ENCODE results near the gene MCF2L2.
"Not testable (repeated sequence)": the region's sequence is repeated elsewhere in the genome, so short reads cannot be mapped to it uniquely, and the experiment has no call there.

MCF2L2 gene

DNA sequence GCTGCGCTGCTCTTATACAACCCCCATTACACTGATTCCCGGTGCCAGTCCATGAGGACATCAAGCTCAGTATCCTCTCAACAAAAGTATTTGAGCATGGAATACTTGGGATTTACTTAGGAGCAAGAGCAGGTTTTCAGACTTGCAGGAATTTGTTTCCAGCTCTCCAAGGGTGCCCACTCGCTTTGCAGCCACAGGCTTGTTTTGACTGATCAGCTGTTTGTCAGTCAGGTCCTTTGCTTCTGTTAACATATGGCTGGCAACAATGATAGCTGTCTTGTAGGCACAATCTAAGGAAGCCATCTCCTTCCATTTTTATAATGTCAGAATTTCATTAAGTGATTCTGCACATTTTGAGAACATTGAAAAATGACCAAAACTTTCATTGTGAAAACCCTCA is 38.2 kb upstream of the MCF2L2 start:
- H3K27me3 ChIP-seq = no peaks in the 10 kb centered on the region
- H3K27ac ChIP-seq = no peak overlapping the region
- no peak overlapping the region for H3K4me2 ChIP-seq
- H3K9ac ChIP-seq = no peak overlapping the region
- H3K4me3 ChIP-seq = no peak overlapping the region
- no peaks in the 10 kb centered on the region for H3K36me3 ChIP-seq
- H3K9me3 ChIP-seq (replicated peaks in 1 of 11) = no peaks in the 10 kb centered on the region
- H3K4me1 ChIP-seq = peaks cover 8 to 24% (median 18%) of the 10 kb centered on the region in 10 experiments
- TF ChIP-seq Cebpa-rat (IDR thresholded peaks at IDR 0.05) = no peak
- no peaks in the 10 kb centered on the region for H4K20me1 ChIP-seq

GRCh38 chr3:183465710-183466109 is 37.3 kb upstream of the MCF2L2 start:
- H3K27me3 ChIP-seq; H3K36me3 ChIP-seq; H3K9ac ChIP-seq; H3K9me3 ChIP-seq (replicated peaks in 1 of 11); H3K4me2 ChIP-seq; H3K27ac ChIP-seq; H3K4me3 ChIP-seq; H4K20me1 ChIP-seq: not testable (repeated sequence)
- peaks cover 12 to 27% (median 21%) of the 10 kb centered on the region in 10 experiments for H3K4me1 ChIP-seq

GRCh38 chr3:183464480-183464879 is 36.1 kb upstream of the MCF2L2 start:
- Histone ChIP-seq H3K9me3 (replicated peaks in 1 of 11) (peaks cover 11 to 15% (median 13%) of the 10 kb centered on the region in 11 experiments; a peak in 19 of 22 replicates), H3K27me3 (no peaks in the 10 kb centered on the region), H3K4me2 (no peak overlapping the region), H3K36me3 (no peaks in the 10 kb centered on the region), H3K4me3 (no peak overlapping the region), H3K27ac (no peak overlapping the region), H3K9ac (no peak overlapping the region), H4K20me1 (no peaks in the 10 kb centered on the region), H3K4me1 (peaks cover 8 to 23% (median 16%) of the 10 kb centered on the region in 10 experiments)
- TF ChIP-seq Cebpa-rat (IDR thresholded peaks at IDR 0.05) = no peak

DNA sequence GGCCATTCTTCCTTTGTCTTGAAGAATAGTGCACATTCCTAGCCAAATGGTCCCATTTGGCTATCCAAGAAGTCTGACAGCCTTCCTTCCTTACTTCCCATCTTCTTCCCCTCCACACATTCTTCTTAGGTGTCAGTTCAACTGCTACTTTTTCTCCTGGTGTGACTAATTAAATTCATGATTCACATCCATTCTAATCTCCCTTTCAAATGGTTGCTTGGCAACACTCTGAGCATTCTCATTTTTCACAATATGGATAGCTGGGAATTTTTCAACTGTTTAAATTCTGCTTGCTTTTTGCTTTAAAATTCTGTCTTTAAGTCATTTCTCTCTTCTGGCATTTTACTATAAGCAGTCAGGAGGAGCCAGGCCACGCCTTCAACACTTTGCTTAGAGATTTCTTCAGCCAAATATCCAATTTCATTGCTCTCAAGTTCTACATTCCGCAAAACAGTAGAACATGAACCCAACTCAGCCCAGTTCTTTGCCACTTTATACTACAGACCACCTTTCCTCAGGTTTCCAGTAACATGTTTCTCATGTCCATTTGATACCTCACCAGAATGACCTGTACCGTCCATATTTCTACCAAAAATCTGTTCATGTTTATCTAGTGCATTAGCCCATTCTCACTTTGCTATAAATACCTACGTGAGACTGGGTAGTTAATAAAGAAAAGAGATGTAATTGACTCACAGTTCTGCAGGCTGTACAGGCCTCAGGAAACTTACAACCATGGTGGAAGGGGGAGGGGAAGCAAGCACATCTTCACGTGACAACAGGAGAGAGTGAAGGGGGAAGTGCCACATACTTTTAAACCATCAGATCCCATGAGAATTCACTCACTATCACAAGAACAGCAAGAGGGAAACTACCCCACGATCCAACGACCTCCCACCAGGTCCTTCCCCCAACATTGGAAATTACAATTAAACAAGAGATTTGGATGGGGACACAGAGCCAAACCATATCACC is 31.9 kb upstream of the MCF2L2 start:
- TF ChIP-seq Cebpa-rat (IDR thresholded peaks at IDR 0.05) = no peak
- Histone ChIP-seq H3K4me2 (peak overlapping the region; percentile 10 to 46 (median 30); a peak in 16 of 22 replicates), H3K4me3 (no peak overlapping the region), H4K20me1 (no peaks in the 10 kb centered on the region), H3K9me3 (replicated peaks in 1 of 11) (peaks cover 11 to 19% (median 14%) of the 10 kb centered on the region in 11 experiments; a peak in 19 of 22 replicates), H3K27ac (no peak overlapping the region), H3K4me1 (peaks cover 5 to 9% (median 7%) of the 10 kb centered on the region in 10 experiments; a peak in 16 of 20 replicates), H3K9ac (no peak overlapping the region), H3K27me3 (no peaks in the 10 kb centered on the region), H3K36me3 (peaks cover under 1 to 15% (median 7%) of the 10 kb centered on the region in 11 experiments; a peak in 15 of 22 replicates)

- H3K27me3 ChIP-seq = no peaks in the 10 kb centered on the region
- H3K9me3 ChIP-seq (replicated peaks in 1 of 11) = peaks cover 5 to 10% (median 6%) of the 10 kb centered on the region in 11 experiments; a peak in 19 of 22 replicates
- peaks cover 0 to 1% (median 0%) of the 10 kb centered on the region in 10 experiments; a peak in 3 of 20 replicates for H3K4me1 ChIP-seq
- peaks cover 28 to 52% (median 40%) of the 10 kb centered on the region in 11 experiments for H3K36me3 ChIP-seq
- no peak overlapping the region for H3K9ac ChIP-seq
- H3K27ac ChIP-seq = no peak overlapping the region
- no peak overlapping the region for H3K4me3 ChIP-seq
- no peak overlapping the region for H3K4me2 ChIP-seq
- no peak for TF ChIP-seq Cebpa-rat (IDR thresholded peaks at IDR 0.05)
- H4K20me1 ChIP-seq = no peaks in the 10 kb centered on the region
Measured at GRCh38 chr3:183455089-183455488, 26.7 kb upstream of the MCF2L2 start.

DNA sequence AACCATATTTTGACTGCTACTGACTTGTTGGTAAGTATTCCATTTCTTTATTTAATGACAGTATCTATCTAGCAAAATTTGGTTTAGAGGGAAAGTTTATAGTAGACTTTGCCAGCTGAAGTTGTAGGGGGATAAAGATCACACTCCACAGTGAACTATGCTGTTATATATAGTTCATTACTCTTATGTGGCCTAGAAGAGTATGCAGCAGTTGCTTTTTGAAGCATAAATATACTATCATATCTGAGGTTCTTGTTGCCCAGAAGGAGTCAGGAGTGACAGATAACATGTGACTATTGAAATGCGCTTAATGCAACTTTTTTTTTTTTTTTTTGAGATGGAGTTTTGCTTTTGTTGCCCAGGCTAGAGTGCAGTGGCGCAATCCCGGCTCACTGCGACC is 25.6 kb upstream of the MCF2L2 start:
- peaks cover 28 to 52% (median 40%) of the 10 kb centered on the region in 11 experiments for H3K36me3 ChIP-seq
- no peak overlapping the region for H3K4me2 ChIP-seq
- H3K27me3 ChIP-seq = no peaks in the 10 kb centered on the region
- H3K9me3 ChIP-seq (replicated peaks in 1 of 11) = no peaks in the 10 kb centered on the region
- no peak overlapping the region for H3K9ac ChIP-seq
- no peaks in the 10 kb centered on the region; a peak in 1 of 22 replicates for H4K20me1 ChIP-seq
- peaks cover 6 to 12% (median 9%) of the 10 kb centered on the region in 10 experiments; a peak in 16 of 20 replicates for H3K4me1 ChIP-seq
- H3K27ac ChIP-seq = no peak overlapping the region
- TF ChIP-seq Cebpa-rat (IDR thresholded peaks at IDR 0.05) = no peak
- H3K4me3 ChIP-seq = no peak overlapping the region

GRCh38 chr3:183449791-183450190 is 21.4 kb upstream of the MCF2L2 start:
- Histone ChIP-seq H3K27me3 (no peaks in the 10 kb centered on the region), H3K9ac (peak overlapping the region in 1 of 11 experiments; percentile 2; a peak in 1 of 22 replicates), H4K20me1 (no peaks in the 10 kb centered on the region; a peak in 1 of 22 replicates), H3K4me3 (no peak overlapping the region), H3K4me2 (peak overlapping the region in 9 of 11 experiments; percentile 28 to 88 (median 83); a peak in 14 of 22 replicates), H3K36me3 (peaks cover 21 to 32% (median 28%) of the 10 kb centered on the region in 11 experiments), H3K9me3 (replicated peaks in 1 of 11) (peaks cover 0 to 5% (median 1%) of the 10 kb centered on the region in 11 experiments; a peak in 12 of 22 replicates), H3K27ac (no peak overlapping the region), H3K4me1 (peaks cover 11 to 31% (median 21%) of the 10 kb centered on the region in 10 experiments)
- no peak for TF ChIP-seq Cebpa-rat (IDR thresholded peaks at IDR 0.05)

- peak overlapping the region in 1 of 11 experiments; percentile 2; a peak in 1 of 22 replicates for H3K9ac ChIP-seq
- H3K36me3 ChIP-seq = peaks cover 18 to 28% (median 24%) of the 10 kb centered on the region in 11 experiments; a peak in 21 of 22 replicates
- H3K4me3 ChIP-seq = no peak overlapping the region
- TF ChIP-seq Cebpa-rat (IDR thresholded peaks at IDR 0.05) = no peak
- peaks cover 11 to 31% (median 21%) of the 10 kb centered on the region in 10 experiments for H3K4me1 ChIP-seq
- peaks cover 3 to 9% (median 5%) of the 10 kb centered on the region in 11 experiments; a peak in 18 of 22 replicates for H3K9me3 ChIP-seq (replicated peaks in 1 of 11)
- H3K27me3 ChIP-seq = no peaks in the 10 kb centered on the region
- H3K27ac ChIP-seq = no peak overlapping the region
- H3K4me2 ChIP-seq = peak overlapping the region in 9 of 11 experiments; percentile 28 to 88 (median 83); a peak in 15 of 22 replicates
- H4K20me1 ChIP-seq = no peaks in the 10 kb centered on the region; a peak in 1 of 22 replicates
Measured at GRCh38 chr3:183449391-183449790, 21.0 kb upstream of the MCF2L2 start.

Data from BLaER1 treated with 17β-estradiol and CSF1 and Interleukin-3, amounts not matched to agents 10 nM and 100 nM (cell line).